GM12873 (cell line): ENCODE data around the gene ZNF165.

Experiments used
- TF ChIP-seq, protein P1 (sequence below): IDR thresholded peaks from 2 replicates; pipeline ENCODE4 v1.5.1; 2012; ENCODE audit warnings: low read depth, mild to moderate bottlenecking, moderate library complexity, low read length, control low read depth; ENCODE audit not compliant: insufficient read depth; ENCODE audit errors: missing control alignments

Gene ZNF165

DNA sequence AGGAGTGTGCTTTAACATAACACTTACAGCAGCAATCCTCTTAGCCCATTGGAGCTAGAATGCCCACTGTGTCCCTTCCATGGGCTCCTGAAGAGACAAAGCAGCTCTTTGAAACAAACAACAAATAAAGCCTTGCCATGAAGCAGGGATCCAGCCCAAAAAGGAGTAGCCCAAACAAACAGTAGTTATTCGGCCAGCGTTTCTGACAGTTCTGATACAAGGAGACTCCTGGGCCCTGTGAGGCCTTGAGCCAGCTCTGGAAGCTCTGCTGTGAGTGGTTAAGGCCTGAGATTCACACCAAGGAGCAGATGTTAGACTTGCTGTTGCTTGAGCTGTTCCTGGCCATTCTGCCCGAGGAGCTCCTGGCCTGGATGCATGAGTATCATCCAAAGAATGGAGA lies 27.1 kb downstream of the ZNF165 start:
- TF ChIP-seq, protein P1, sequence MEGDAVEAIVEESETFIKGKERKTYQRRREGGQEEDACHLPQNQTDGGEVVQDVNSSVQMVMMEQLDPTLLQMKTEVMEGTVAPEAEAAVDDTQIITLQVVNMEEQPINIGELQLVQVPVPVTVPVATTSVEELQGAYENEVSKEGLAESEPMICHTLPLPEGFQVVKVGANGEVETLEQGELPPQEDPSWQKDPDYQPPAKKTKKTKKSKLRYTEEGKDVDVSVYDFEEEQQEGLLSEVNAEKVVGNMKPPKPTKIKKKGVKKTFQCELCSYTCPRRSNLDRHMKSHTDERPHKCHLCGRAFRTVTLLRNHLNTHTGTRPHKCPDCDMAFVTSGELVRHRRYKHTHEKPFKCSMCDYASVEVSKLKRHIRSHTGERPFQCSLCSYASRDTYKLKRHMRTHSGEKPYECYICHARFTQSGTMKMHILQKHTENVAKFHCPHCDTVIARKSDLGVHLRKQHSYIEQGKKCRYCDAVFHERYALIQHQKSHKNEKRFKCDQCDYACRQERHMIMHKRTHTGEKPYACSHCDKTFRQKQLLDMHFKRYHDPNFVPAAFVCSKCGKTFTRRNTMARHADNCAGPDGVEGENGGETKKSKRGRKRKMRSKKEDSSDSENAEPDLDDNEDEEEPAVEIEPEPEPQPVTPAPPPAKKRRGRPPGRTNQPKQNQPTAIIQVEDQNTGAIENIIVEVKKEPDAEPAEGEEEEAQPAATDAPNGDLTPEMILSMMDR, result no peak

DNA sequence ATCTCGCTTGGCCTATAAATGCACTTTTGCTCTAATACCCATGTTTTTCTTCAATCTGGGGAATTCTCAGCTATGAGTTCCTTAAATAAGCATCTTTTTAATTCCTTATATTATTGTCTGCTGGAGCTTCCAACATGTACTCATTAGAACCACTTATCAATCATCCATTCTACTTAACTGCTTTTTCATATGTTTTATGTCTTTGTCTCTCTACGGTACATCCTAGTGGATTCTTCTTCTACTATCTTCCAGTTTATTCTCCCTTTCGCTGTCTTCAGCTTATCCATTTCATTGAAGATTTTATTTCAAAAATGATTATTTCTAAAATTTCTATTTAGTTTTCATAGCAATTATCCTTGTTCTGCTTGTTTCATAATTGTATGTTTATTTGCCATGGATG lies 31.6 kb downstream of the ZNF165 start:
- TF ChIP-seq, protein P1, result no peak

DNA sequence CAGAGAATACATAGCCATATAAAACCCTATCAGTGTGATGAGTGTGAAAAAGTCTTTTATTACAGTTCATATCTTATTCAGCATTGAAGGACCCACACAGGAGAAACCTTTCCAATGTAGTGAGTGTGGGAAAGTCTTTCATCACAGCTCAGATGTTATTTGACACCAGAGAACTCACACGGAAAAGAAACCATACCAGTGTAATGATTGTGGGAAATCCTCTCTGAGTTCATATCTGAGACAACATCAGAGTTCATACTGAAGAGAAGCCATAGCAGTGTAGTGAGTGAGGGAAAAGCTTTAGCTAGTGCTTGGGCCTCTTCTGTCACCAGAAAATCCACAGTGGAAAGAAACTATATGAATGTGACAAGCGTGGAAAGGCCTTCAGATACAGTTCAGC lies 35.4 kb downstream of the ZNF165 start:
- TF ChIP-seq, protein P1, result no peak

DNA sequence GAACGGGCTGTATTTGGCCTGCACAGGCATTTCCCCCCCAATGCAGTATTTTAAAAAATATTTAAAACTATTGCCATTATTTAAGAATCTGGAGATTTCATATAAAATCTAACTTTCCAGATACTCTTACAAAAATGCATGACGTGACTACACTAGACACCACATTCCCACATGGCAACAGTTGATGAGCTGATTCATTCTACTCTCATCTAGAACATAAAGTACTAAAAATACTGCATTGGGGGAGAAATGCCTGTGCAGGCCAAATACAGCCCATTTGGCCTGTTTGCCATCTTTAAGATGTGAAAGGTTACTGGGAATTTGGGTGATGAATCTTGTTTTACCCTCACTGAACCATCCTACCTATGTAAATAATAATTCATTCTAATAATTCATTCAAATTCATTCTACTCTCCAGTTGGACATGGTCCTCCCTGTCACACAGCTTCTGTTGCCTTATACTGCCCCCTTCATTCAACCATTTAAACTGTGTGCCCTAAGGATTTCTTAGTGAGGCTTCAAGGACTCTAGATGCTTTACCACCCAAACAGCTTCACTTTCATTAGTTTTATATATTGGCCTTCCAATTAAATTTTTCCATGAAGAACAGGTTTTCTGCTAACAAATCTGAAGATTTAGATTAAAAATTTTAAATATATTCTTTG lies 37.1 kb downstream of the ZNF165 start:
- TF ChIP-seq, protein P1, result no peak

DNA sequence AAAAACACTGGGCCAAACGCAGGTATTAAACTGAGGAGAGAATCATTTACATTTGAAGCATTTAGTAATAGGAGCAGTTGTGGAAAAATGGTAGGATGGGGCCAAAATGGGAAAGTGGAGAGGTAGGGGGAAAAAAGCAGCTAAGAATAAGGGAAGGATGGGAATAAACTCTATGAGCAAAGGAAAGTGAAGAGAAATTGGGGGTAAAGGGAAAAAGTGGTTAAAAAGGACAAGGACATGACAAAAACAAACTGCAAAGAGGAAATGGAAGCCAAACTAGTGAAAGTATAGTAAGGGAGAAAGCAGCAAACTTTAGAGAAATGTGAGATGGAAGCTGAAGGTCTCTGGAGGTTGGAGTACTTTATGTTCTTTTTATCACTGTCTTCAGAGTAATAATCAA lies 37.8 kb downstream of the ZNF165 start:
- TF ChIP-seq, protein P1, result no peak

DNA sequence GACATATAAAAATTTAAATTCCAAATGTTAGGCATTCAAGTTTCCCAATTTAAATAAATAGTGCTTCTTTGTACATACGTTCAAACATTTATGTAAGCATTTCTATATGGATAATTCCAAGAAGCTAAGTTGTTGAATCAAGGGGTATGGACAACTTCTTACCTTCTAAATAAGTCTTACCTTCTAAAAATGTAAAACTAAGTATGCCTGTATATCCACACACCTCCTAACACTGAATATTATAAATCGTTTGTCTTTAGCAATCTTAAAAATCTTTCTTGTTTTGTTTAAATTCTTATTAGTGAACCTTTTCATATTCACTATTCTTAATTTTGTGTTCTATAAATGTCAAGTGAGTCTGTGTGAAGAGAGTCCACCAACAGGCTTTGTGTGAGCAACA lies 41.5 kb downstream of the ZNF165 start:
- TF ChIP-seq, protein P1, result no peak

DNA sequence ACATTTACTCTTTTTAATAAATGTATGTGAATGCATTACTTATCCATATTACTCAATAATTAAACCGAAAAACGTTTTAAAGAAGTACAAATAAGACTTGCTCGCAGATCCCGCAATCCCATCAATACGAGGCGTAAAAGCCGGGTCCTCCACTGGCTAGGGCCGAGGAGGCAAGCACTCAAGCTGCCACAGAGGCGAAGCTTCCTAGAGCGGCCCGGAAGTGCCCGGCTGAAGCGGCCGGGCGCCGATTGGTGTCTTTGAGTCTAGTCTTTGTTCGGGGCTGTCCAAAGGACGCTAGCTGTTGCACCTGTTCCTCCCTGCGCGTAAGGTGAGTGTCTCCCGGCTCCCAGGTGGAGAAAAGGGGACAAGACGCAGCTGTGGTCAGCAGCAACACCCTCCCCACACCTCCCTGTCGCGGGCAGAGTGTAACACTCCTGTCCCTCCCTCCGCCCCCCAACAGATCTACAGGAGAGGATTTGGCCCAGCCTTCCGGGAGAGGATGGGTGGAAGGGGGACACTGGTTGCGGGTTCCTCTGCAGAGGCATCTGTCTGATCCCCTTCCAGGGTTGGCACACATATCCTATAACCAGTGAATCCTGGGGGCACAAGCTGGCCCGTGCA lies 44.1 kb downstream of the ZNF165 start, which contains the start of gene ZSCAN16:
TSS of gene ZSCAN16 (plus strand) at position 260 of the 621 bp plus-strand sequence. CDS start 835 bp downstream, outside the sequence.
- TF ChIP-seq, protein P1, result no peak
